ENCODE data around the gene PAPOLA. TPM values are rescaled to one million over a fixed set of nuclear protein-coding genes. Genes with fewer than 3 reads are reported as not detected.
"Not testable (repeated sequence)": the region's sequence is repeated elsewhere in the genome, so short reads cannot be mapped to it uniquely, and the experiment has no call there.

Gene PAPOLA
- total and polyA plus RNA-seq, 2 experiments from 2014 or later = 97.7 to 151 TPM

DNA sequence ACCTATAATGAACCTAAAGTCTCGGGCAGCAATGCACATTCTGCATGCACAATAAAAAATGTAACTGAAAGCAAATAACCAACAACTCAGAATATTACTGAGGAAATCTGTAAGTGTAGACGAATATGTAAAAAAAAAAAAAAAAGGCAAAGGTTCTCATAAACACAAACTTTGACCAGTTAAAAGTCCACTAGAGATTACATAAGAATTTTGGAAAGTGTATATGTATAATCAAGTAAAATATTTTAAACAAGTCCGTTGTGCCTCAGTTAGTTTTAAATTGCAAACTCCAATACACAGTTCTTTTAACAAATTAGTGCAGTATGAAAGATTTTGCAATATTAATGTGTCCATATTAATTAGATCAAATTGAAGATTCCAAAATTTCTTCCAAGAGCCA, 35.3 kb upstream of the PAPOLA start:
- peaks cover 8% of the 10 kb centered on the region for H3K4me1 ChIP-seq (ENCODE audit: insufficient read depth)
- H3K9me3 ChIP-seq (ENCODE audit: low read depth) = no peaks in the 10 kb centered on the region
- TF ChIP-seq EZH2phosphoT487 (IDR thresholded peaks at IDR 0.05; ENCODE audit: low read depth, severe bottlenecking, unreplicated experiment) (no peak), EZH2 (IDR thresholded peaks at IDR 0.05; ENCODE audit: borderline replicate concordance) (no peak)
- TF ChIP-seq, protein P1, sequence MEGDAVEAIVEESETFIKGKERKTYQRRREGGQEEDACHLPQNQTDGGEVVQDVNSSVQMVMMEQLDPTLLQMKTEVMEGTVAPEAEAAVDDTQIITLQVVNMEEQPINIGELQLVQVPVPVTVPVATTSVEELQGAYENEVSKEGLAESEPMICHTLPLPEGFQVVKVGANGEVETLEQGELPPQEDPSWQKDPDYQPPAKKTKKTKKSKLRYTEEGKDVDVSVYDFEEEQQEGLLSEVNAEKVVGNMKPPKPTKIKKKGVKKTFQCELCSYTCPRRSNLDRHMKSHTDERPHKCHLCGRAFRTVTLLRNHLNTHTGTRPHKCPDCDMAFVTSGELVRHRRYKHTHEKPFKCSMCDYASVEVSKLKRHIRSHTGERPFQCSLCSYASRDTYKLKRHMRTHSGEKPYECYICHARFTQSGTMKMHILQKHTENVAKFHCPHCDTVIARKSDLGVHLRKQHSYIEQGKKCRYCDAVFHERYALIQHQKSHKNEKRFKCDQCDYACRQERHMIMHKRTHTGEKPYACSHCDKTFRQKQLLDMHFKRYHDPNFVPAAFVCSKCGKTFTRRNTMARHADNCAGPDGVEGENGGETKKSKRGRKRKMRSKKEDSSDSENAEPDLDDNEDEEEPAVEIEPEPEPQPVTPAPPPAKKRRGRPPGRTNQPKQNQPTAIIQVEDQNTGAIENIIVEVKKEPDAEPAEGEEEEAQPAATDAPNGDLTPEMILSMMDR (IDR thresholded peaks at IDR 0.05; ENCODE audit: poor library complexity) = no peak
- H3K27me3 ChIP-seq = no peaks in the 10 kb centered on the region
- H3K36me3 ChIP-seq (replicated peaks; ENCODE audit: insufficient read depth, low read depth) = no peaks in the 10 kb centered on the region
- 71% methylated on average over 3 of the region's 3 CpGs for WGBS (ENCODE audit: low lambda C conversion rate, missing lambda C conversion rate)
- H3K4me2 ChIP-seq = no peak overlapping the region
- DNase-seq (ENCODE audit: low spot score) = no peak
- H3K4me3 ChIP-seq = no peak overlapping the region
- H2AFZ ChIP-seq = no peak overlapping the region
- H4K20me1 ChIP-seq (ENCODE audit: insufficient read depth, poor library complexity, severe bottlenecking) = no peaks in the 10 kb centered on the region
- H3K9me2 ChIP-seq (replicated peaks; ENCODE audit: insufficient read depth) = no peaks in the 10 kb centered on the region
- no peaks in the 10 kb centered on the region for H3K79me2 ChIP-seq
- no peak overlapping the region for H3K27ac ChIP-seq

DNA sequence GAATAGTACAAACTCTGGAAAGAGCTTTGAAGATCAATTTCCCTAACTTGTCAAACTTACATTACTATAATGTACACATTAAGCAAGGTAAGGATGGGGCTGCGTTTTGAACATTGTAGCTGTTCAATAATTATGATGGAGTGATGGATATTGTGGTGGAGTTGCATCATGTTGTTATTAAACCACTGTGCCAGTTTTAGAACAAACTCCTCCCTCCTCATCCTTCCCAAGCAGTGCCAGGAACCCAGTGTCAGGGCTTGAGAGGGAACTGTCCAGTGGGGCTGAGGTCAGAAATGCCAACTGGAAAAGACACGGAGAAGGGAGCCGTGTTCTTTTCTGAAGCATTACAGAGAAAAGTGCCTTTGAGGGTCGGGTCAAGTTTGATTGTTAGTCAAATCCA, 31.9 kb upstream of the PAPOLA start:
- H3K4me1 ChIP-seq (ENCODE audit: insufficient read depth) = peaks cover 24% of the 10 kb centered on the region
- no peaks in the 10 kb centered on the region for H3K36me3 ChIP-seq (replicated peaks; ENCODE audit: insufficient read depth, low read depth)
- no peaks in the 10 kb centered on the region for H3K27me3 ChIP-seq
- no peak overlapping the region for H3K27ac ChIP-seq
- no peaks in the 10 kb centered on the region for H4K20me1 ChIP-seq (ENCODE audit: insufficient read depth, poor library complexity, severe bottlenecking)
- DNase-seq (ENCODE audit: low spot score) = no peak
- no peaks in the 10 kb centered on the region for H3K9me2 ChIP-seq (replicated peaks; ENCODE audit: insufficient read depth)
- no peak overlapping the region for H3K4me3 ChIP-seq
- H2AFZ ChIP-seq = no peak overlapping the region
- no peak overlapping the region for H3K4me2 ChIP-seq
- 66% methylated on average over 4 of the region's 4 CpGs for WGBS (ENCODE audit: low lambda C conversion rate, missing lambda C conversion rate)
- H3K9me3 ChIP-seq (ENCODE audit: low read depth) = no peaks in the 10 kb centered on the region
- no peak for TF ChIP-seq EZH2 (IDR thresholded peaks at IDR 0.05; ENCODE audit: borderline replicate concordance)
- TF ChIP-seq, protein P1 (IDR thresholded peaks at IDR 0.05; ENCODE audit: poor library complexity) = no peak
- TF ChIP-seq EZH2phosphoT487 (IDR thresholded peaks at IDR 0.05; ENCODE audit: low read depth, severe bottlenecking, unreplicated experiment) = no peak
- no peaks in the 10 kb centered on the region for H3K79me2 ChIP-seq

DNA sequence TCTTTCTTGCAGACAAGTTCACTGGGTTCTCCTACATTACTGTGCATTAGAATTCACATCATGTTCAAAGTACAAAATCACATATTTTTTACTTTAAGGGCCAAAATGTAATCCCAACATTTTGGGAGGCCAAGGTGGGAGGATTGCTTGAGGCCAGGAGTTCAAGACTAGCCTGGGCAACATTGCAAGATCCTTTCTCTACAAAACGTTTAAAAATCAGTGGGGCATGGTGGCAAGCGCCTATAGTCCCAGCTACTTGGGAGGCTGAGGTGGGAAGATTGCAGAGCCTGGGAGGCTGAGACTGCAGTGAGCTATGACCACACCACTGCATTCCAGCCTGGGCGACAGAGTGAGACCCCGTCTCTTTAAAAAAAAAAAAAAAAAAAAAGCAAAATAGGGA, 31.2 kb upstream of the PAPOLA start:
- WGBS (ENCODE audit: low lambda C conversion rate, missing lambda C conversion rate) = 92% methylated on average over 4 of the region's 4 CpGs
- H4K20me1 ChIP-seq (ENCODE audit: insufficient read depth, poor library complexity, severe bottlenecking); H3K4me3 ChIP-seq; H3K9me2 ChIP-seq (replicated peaks; ENCODE audit: insufficient read depth); H3K4me2 ChIP-seq; H3K79me2 ChIP-seq; DNase-seq (ENCODE audit: low spot score); H3K27ac ChIP-seq; H3K36me3 ChIP-seq (replicated peaks; ENCODE audit: insufficient read depth, low read depth); H2AFZ ChIP-seq; H3K27me3 ChIP-seq; H3K9me3 ChIP-seq (ENCODE audit: low read depth): not testable (repeated sequence)
- peaks cover 24% of the 10 kb centered on the region for H3K4me1 ChIP-seq (ENCODE audit: insufficient read depth)

DNA sequence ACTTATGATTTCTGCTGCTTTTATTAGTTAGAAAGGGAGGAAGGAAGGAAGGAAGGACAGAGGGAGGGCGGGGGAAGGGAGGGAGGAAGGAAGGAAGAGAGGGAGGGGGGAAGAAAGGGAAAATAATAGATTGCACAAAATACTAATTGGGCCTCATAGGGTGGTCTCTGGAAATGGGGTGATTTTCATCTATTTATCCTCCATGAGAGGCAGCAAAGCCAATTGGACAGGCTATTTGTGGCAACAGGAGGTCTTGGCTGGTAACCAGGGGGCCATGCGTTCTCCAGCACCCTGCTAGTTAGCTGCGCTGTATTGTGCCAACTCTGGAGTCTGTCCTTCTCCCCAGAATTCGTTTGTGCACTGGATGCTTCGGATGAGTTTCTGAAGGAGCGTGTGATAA, 24.1 kb upstream of the PAPOLA start:
- Histone ChIP-seq H3K4me3 (no peak overlapping the region), H3K27ac (no peak overlapping the region), H3K4me1 (ENCODE audit: insufficient read depth) (peaks cover 15% of the 10 kb centered on the region), H3K4me2 (no peak overlapping the region), H3K79me2 (no peaks in the 10 kb centered on the region), H3K9me3 (ENCODE audit: low read depth) (no peaks in the 10 kb centered on the region), H3K36me3 (replicated peaks; ENCODE audit: insufficient read depth, low read depth) (no peaks in the 10 kb centered on the region), H3K27me3 (no peaks in the 10 kb centered on the region), H2AFZ (no peak overlapping the region), H4K20me1 (ENCODE audit: insufficient read depth, poor library complexity, severe bottlenecking) (no peaks in the 10 kb centered on the region), H3K9me2 (replicated peaks; ENCODE audit: insufficient read depth) (no peaks in the 10 kb centered on the region)
- TF ChIP-seq EZH2 (IDR thresholded peaks at IDR 0.05; ENCODE audit: borderline replicate concordance) (no peak), EZH2phosphoT487 (IDR thresholded peaks at IDR 0.05; ENCODE audit: low read depth, severe bottlenecking, unreplicated experiment) (no peak)
- TF ChIP-seq, protein P1 (IDR thresholded peaks at IDR 0.05; ENCODE audit: poor library complexity) = no peak
- WGBS (ENCODE audit: low lambda C conversion rate, missing lambda C conversion rate) = 88% methylated on average over 6 of the region's 6 CpGs
- DNase-seq (ENCODE audit: low spot score) = no peak
